Breast epithelium (tissue), 3 donors: ENCODE results near the gene LIPC.

Experiments
- CTCF ChIP-seq, 3 donors: fragments of 450-650 bp; IDR thresholded peaks; one replicate each; pipeline ENCODE4 v1.5.1; 2016 to 2017; ENCODE audit warnings: antibody characterized with exemption in 3 of 3, mild to moderate bottlenecking in 3 of 3, moderate library complexity in 3 of 3
- POLR2A ChIP-seq: fragments of 450-650 bp; IDR thresholded peaks from one replicate; pipeline ENCODE4 v1.6.1; 2016; ENCODE audit warnings: antibody characterized with exemption, mild to moderate bottlenecking, moderate library complexity

- TF ChIP-seq CTCF (IDR thresholded peaks at IDR 0.05) (no peak), POLR2A (no peak)
Observed at GRCh38 chr15:58552505-58553364, 120.9 kb downstream of the LIPC start.
